ENCODE data around the gene NHS. TPM values are rescaled to one million over a fixed set of nuclear protein-coding genes. Genes with fewer than 3 reads are reported as not detected.

NHS gene
- total RNA-seq, 1 donor from 2014 or later = 8.3 TPM

- H3K4me1 Mint-ChIP-seq = peaks cover 35% of the 10 kb centered on the region
Observed at GRCh38 chrX:17559728-17560379, 184.9 kb downstream of the NHS start.

GRCh38 chrX:17560385-17560784 is 185.4 kb downstream of the NHS start:
- Mint-ChIP-seq H3K36me3 (no peaks in the 10 kb centered on the region), H3K4me3 (no peak overlapping the region), H3K27me3 (ENCODE audit: low read depth) (no peaks in the 10 kb centered on the region), H3K9me3 (no peaks in the 10 kb centered on the region), H3K27ac (peak overlapping the region; percentile 85), H3K4me1 (peaks cover 31% of the 10 kb centered on the region)
- no peak for DNase-seq (ENCODE audit: low spot score in 2 of 2, unreplicated experiment in 2 of 2)
- no peak for TF ChIP-seq CTCF (IDR thresholded peaks at IDR 0.05; ENCODE audit: unreplicated experiment)

More at GRCh38 chrX:17559728-17560379, 184.9 kb downstream of the NHS start:
- Mint-ChIP-seq H3K36me3 (no peaks in the 10 kb centered on the region), H3K27ac (peak overlapping the region; percentile 85), H3K9me3 (no peaks in the 10 kb centered on the region), H3K27me3 (ENCODE audit: low read depth) (no peaks in the 10 kb centered on the region), H3K4me3 (no peak overlapping the region)
- no peak for TF ChIP-seq CTCF (IDR thresholded peaks at IDR 0.05; ENCODE audit: unreplicated experiment)
- DNase-seq (ENCODE audit: low spot score in 2 of 2, unreplicated experiment in 2 of 2) = no peak

- H3K4me3 Mint-ChIP-seq = no peak overlapping the region
- H3K27me3 Mint-ChIP-seq (ENCODE audit: low read depth) = no peaks in the 10 kb centered on the region
- peaks cover 34% of the 10 kb centered on the region for H3K4me1 Mint-ChIP-seq
- H3K27ac Mint-ChIP-seq = no peak overlapping the region
- no peaks in the 10 kb centered on the region for H3K9me3 Mint-ChIP-seq
- no peak for DNase-seq (ENCODE audit: low spot score in 2 of 2, unreplicated experiment in 2 of 2)
- TF ChIP-seq CTCF (IDR thresholded peaks at IDR 0.05; ENCODE audit: unreplicated experiment) = no peak
- H3K36me3 Mint-ChIP-seq = no peaks in the 10 kb centered on the region
Observed at GRCh38 chrX:17563076-17563475, 188.1 kb downstream of the NHS start.

- no peak for DNase-seq (ENCODE audit: low spot score in 2 of 2, unreplicated experiment in 2 of 2)
- H3K4me3 Mint-ChIP-seq = no peak overlapping the region
Observed at GRCh38 chrX:17563515-17563914, 188.5 kb downstream of the NHS start.

GRCh38 chrX:17564689-17565409 is 189.8 kb downstream of the NHS start:
- no peaks in the 10 kb centered on the region for H3K27me3 Mint-ChIP-seq (ENCODE audit: low read depth)
- no peak overlapping the region for H3K27ac Mint-ChIP-seq
- no peak for TF ChIP-seq CTCF (IDR thresholded peaks at IDR 0.05; ENCODE audit: unreplicated experiment)
- peaks cover 26% of the 10 kb centered on the region for H3K4me1 Mint-ChIP-seq
- no peaks in the 10 kb centered on the region for H3K36me3 Mint-ChIP-seq
- H3K9me3 Mint-ChIP-seq = no peaks in the 10 kb centered on the region
- no peak overlapping the region for H3K4me3 Mint-ChIP-seq
- DNase-seq (ENCODE audit: low spot score in 2 of 2, unreplicated experiment in 2 of 2) = no peak

More at GRCh38 chrX:17563515-17563914, 188.5 kb downstream of the NHS start:
- no peak for TF ChIP-seq CTCF (IDR thresholded peaks at IDR 0.05; ENCODE audit: unreplicated experiment)
- Mint-ChIP-seq H3K36me3 (no peaks in the 10 kb centered on the region), H3K27ac (no peak overlapping the region), H3K4me1 (peaks cover 35% of the 10 kb centered on the region), H3K9me3 (no peaks in the 10 kb centered on the region), H3K27me3 (ENCODE audit: low read depth) (no peaks in the 10 kb centered on the region)

Data from mesothelial cell of epicardium (in vitro differentiated cells).